Lower leg skin (tissue), 3 donors: ENCODE results near the gene DUSP5.

Source experiments
- CTCF ChIP-seq, 3 donors: fragments of 450-650 bp; IDR thresholded peaks; one replicate each; pipeline ENCODE4 v1.5.1; 2016; ENCODE audit warnings: antibody characterized with exemption in 3 of 3, mild to moderate bottlenecking in 3 of 3, moderate library complexity in 2 of 3
- POLR2A ChIP-seq, 2 donors: fragments of 450-650 bp; IDR thresholded peaks; one replicate each; pipeline ENCODE4 v1.6.1; 2016 to 2017; ENCODE audit warnings: antibody characterized with exemption in 2 of 2, mild to moderate bottlenecking in 1 of 2, moderate library complexity in 1 of 2

GRCh38 chr10:110500515-110500905 lies 2.8 kb downstream of the DUSP5 start:
- TF ChIP-seq POLR2A (IDR thresholded peaks at IDR 0.05) (no peak), CTCF (IDR thresholded peaks at IDR 0.05) (no peak)
